ENCODE data around the gene TSHZ3.

Gene TSHZ3

DNA sequence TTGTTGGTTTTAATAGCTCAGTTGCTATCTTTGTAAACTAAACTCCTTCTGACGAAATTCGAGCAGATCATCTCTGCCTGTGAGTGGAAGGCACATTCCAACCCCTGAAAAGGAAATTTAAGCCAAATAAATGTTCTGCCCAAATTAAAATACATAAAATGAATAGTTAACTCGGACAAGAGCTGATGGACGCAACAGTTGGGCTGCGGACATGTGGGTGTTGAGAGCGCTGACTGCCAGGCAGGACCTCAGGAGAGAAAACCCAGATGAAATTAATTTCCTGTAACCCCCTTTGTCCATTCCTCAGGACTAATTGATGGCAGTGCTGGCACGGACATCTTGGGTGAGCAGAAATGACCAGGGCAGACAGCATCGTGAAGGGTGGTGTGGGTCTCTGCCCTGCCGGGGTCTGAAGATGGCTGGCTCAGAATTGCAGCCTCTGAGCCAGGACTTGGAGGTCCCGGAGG, 86.5 kb downstream of the TSHZ3 start:
- no peak for DNase-seq (ENCODE audit: low read depth)

DNA sequence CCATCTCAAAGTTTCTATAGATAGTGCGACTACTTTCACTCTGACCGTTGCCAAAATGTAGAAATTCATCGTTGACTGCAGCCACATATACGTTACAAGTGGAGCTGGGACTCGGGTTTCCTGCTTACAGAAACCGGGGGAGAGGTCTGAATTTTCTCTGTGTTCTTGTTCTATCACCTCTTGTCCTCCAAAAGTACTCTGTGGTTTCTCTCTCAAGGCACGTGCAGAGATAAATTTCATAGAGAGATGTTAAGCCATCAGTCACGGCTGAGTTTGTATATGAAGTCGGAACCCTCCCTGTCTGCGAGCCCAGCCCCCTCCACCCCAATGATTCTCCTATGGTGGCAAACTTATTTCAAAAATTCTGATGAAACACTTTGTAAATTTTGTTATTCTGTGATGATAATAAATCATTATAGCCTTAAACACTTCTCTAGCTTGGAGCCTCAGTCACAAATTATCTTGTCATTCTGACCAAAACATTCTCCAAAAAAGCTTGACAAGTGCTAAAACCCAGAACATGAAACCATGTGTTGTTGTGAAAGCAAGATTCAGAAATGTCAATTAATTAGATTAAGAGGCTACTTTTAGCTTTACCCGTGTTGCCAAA, 87.5 kb downstream of the TSHZ3 start:
- no peak for DNase-seq (ENCODE audit: low read depth)

DNA sequence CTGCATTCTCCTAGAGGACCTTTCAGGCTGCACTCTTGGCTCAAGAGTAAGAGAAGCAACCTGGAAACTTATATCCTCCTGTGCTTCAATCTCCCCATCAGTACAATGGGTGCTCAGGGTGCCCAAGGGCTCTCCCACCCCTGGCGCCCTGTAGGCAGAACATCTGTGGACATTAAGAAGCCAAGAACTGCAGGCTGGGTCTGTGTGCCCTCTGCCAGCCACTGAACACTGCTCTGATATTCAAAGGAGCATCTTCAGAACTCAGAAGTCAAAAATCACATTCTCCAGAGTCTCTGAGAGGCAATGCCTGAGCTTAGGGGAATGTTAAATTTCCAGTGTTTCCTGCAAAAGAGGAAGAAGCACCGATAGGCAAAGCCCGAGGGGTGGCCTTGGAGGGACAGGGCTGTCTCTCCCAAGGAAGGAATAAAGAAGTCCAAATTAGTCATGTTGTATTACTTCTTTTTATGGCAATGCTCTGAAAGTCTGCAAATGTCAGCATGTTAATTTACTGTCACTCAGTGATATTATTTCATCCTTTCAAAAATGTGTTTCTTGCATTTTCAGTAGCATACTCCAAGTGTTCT, 88.1 kb downstream of the TSHZ3 start:
- DNase-seq (ENCODE audit: low read depth), result no peak

DNA sequence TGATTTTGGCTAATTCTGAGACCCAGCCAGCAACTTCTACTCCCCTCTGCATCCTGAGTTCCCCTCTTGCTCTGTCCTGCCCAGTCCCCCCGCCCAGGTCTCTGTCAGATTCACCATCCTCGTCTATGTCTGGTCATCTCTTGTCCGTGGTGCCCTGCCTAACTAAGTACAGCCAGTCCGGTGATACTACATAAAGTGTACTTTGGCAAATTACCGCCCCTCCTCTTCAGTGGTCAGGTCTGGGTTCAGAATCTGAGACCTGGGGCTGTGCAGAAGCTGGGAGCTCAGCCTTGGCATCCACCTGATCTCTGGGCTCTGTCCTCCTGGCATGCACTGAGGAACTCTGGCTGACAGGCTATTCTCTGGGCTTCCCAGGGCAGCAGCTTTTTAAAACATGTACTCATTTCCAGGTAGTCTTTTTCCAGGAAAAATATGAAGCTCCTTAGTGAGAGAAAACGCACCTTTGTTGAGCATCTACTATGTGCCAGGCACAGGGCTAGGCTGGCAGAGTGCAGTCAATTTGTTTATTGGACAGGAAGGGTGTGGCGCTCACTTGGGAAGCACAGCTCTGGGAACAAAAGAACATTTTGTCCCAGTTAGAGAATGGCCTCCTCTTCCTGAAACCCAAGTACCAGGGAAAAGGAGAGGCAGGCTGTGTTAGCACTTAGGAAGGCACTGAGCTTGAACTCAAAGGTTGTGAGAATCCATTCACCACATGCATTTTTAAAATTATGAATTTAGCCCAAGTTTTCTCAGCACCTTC, 88.9 kb downstream of the TSHZ3 start:
- DNase-seq (ENCODE audit: low read depth), result no peak

DNA sequence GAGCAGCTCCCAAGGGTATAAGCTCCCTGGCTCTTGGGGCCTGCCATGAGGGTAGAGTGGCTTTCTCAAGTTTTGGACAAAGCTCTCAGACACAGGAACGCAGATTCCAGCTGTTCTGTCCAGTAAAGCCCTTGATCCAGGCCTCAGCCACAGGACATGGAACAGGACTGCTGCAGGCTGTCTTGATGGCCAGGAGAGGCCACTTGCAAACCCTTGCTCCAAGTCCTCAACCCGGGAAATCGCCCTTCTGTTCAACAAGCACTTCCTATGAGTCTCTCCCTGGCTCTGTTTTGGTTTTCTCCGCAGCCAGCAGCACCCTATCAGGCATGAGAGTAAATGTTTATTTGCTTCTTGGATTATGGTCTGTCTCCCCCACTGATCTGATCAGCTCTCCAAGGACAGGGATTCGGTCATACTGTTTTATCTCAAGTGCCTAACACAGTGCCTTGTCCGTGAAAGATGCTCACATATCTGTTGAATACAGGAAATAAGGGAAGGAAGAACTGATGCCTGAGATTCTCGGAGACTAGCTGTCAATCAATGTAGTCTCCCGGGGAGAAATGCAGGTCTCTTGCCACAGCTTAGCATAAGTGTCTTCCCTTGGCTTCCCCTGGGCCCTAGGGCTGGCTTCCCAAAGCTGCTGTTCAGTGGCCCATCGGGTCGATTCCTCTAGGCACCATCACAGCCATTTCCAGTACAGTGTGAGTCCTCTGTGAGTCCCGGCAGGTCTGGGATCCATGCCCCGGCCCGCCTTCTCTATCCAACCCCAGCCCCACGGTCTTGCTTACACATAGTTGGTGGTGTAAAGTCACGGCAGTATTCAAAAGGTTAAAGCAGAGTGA, 90.8 kb downstream of the TSHZ3 start:
- DNase-seq (ENCODE audit: low read depth), result no peak

DNA sequence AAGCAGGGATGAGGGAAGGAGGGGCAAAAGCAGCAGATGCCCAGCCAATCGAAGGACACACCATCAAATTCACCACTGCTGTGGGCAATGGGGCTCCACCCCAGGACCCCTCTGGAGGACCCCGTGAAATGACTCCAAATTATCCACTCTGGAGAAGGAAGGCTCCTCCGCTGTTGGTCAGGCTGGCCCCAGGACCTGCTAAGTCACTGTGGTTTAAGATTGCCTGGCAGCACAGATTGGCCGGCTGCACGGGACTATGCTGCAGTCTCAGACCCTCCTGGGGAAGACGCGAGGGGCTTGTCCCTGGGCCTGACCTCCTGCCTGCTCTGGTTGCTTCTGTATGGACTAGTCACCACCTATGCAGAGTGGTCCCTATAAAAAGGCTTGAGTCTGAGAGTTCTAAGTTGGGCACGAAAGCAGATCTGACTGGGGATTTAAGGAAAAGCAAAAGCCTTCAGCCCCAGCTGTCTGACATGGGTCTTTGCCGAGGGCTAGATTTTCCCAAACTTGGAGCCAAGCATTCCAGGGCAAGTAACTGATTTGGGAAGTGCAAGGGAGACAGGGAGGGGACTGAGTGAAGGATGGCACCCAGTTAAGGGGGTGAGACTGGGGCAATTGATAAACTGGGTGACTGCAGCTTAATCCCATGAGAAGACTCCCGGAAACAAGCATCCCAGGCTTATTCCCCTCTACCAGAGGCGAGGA, 91.7 kb downstream of the TSHZ3 start:
- DNase-seq (ENCODE audit: low read depth), result no peak

DNA sequence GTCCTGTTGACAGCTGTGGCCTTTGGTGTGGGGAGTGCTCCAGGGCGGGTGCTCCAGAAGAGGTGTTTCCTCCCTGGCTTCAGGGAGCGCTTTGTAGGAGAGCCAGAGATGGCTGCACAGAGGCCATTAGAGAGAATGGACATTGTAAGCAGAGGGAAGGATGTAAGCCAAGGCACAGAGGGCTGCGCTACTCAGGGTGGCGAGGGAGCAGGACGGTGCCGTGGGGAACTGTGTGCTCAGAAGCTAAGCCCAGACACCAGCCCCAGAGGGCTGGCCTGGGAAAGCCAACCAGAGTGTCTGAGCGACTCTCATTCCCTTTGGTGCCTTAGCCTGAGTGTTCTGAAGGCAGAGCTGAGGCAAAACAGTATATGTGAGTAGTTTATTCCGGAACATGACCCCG, 92.2 kb downstream of the TSHZ3 start:
- DNase-seq (ENCODE audit: low read depth), result no peak

DNA sequence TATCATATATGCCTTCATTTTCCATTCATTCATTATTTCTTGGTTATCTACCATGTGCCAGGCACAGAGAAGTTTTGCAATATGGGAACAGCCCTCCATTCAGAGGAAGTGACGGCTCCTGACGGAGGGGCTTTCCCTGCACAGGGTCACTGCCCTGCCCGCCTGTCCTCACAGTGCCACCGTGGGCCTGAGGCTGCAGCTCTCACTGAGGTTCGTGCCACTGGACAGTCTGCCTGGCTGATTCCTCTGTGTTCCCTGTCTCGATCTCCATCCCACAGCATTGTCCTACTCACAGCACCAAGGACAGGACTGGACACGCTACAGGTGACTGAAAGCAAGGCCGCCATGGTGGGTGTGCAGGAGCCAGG, 92.7 kb downstream of the TSHZ3 start:
- no peak for DNase-seq (ENCODE audit: low read depth)

DNA sequence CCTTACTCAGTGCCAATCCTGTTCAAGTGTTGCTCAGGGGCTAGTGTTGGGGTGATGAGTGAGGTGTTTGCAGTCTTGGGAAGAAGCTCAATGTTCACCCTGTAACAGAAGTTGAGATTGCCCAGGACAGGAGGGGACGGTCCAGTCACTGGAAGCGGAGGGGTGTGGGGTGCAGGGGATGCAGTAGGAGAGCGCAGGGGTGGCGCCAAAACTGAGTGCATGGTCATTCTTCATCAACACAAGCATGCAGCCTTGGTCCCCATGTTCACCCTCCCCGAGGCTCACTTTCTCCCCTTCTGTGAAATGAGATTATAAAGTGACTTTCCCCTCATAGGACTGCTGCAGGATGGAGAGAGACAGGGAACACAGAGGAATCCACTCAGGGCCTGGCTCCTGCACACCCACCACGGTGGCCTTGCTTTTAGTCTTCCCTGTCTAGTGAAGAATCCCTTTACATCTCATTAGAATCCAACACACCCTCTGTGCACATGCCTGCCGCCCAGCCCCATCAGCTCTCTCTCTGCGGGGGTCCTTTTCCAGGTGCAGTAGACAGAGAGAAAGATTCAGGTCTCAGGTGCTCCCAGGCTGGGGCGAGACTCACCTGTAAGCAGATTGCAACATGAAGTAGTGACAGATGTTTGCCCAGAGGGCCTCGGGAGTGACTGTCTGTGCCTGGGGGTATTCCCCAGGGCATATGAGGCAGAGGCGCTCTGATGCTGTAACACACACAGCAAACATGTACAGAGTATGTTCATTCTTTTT, 93.2 kb downstream of the TSHZ3 start:
- DNase-seq (ENCODE audit: low read depth), result no peak

DNA sequence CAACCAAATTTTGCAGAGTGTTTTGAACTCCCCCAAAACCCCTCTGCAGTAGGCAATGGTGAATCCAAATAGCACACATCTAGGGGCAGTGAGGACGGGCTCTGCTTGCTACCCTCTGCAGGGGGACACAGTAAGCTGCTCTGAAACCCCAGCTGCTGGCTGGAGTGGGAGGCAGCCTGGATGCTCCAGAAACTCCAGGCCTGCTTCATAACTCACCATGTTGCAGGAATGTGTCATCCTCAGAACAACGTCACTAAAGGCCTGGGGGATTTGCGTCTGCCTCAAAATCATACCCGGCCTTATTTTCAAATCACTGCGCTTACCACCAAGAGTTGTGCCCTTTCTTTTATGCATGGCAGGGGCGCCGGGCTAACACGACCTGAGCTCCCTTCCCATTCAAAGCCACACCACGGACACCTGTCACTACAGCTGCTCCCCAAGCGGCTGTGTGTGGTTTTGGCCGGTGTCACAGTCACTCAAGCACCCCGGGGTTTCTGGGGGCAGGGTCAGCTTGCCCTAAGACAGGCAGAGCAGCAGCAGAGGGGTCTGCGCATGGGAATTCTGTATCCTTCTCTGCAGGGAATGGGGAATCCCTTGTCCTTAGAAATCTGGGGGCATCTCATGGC, 93.9 kb downstream of the TSHZ3 start:
- no peak for DNase-seq (ENCODE audit: low read depth)

DNA sequence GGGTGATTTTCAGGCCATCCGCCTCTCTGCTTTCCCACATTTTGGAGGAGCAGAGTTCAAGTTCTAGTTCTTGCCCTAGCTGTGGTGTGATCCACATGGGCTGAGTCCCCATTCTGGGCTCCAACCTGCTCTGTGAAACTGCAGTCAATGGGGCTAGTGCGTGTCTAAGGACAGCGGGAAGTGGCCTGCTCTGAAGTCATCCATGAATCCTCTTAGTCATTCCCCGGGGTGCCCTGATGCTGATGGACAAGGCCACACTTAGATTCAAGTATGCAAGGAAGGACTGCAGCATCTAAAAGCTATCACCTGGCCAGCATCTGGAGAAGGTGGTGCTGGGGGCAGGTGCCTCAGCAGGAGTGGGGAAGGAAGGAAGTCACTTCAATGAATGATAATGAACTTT, 94.6 kb downstream of the TSHZ3 start:
- no peak for DNase-seq (ENCODE audit: low read depth)

DNA sequence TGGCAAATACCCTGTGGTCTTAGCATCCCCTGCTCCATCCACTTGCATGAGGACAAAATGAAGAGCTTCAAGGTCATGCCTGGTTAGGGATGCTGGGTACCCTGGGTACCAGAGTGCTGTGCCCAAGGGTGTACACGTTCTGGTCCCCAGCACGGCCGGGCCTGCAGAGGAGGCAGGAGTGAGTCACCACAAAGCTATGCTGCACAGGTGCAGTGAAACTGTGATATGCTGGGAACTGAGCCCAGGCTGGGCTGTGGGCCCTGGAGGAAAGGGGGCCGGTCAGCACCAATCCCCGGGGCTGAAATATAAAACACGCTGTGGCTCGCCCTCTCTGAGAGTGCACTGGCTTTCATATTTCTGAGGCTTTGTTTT, 95.1 kb downstream of the TSHZ3 start:
- no peak for DNase-seq (ENCODE audit: low read depth)

DNA sequence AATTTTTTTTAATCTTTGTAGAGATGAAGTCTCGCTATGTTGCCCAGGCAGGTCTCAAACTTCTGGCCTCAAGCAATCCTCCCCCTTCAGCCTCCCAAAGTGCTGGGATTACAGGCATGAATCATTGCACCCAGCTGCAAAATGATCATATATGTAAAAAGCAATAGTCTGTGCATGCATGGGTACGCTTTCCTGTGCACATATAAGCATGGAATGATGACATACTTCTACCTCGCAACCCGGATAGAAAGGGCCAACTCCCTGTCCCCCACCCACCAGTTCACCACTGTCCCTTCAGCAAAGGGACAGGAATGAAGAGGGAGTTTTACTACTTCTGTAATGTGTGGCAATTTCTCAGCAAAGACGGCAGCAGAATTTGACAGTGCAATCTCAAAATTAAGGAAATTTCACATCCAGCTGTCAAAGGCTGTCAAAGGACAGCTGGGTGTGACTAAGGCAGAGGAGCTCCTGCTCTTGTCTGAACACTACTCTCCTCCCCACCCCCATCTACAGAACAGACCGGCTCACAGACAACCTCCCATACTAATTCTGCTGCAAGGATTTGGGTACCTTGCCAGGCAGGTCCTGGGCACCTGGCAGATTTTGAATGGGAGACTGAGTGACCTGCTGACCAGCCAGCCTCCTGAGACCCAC, 95.6 kb downstream of the TSHZ3 start:
- DNase-seq (ENCODE audit: low read depth), result no peak

DNA sequence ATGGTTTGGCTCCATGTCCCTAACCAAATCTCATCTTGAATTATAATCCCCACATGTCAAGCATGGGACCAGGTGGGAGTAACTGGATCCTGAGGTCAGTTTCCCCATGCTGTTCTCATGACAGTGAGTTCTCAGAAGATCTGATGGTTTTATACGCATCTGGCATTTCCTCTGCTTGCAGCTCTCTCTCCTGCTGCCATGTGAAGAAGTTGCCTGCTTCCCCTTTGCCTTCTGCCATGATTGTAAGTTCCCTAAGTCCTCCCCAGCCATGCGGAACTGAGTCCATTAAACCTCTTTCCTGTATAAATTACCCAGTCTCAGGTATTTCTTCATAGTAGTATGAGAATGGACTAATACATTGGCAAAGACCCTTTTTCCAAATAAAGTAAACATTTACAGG, 96.8 kb downstream of the TSHZ3 start:
- no peak for DNase-seq (ENCODE audit: low read depth)

DNA sequence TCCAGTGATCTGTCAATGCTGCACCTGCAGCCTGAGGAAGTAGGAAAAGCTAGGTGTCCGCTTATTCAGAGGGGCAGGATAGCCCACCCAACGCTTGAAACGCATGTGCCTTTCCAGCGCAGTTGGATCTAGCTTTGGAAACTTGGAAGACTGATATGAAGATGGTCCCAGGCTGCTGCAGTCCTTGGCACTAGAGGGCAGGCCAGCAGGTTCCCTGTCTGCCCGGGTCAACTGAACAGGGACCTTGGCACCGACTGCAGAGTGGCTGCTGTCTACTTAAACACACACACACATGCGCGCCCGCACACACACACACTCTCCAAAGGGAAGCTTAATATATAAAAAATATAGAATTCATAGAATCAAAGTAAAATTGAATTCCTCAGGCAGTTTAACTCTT, 100.0 kb downstream of the TSHZ3 start:
- DNase-seq (ENCODE audit: low read depth), result no peak

DNA sequence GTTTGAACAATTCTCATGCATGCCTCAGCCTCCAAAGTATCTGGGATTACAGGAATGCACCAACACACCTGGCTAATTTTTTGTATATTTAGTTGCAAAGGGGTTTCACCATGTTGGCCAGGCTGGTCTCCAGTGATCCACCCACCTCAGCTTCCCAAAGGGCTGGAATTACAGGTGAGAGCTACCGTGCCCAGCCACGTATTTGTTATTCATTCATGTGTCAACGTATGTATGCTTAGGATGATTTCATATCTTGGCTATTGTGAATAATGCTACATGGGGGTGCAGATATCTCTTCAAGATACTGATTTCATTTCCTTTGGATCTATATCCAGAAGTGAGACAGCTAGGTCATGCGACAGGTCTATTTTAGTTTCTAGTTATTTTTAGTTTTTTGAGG, 113.4 kb downstream of the TSHZ3 start:
- DNase-seq (ENCODE audit: low read depth), result no peak

DNA sequence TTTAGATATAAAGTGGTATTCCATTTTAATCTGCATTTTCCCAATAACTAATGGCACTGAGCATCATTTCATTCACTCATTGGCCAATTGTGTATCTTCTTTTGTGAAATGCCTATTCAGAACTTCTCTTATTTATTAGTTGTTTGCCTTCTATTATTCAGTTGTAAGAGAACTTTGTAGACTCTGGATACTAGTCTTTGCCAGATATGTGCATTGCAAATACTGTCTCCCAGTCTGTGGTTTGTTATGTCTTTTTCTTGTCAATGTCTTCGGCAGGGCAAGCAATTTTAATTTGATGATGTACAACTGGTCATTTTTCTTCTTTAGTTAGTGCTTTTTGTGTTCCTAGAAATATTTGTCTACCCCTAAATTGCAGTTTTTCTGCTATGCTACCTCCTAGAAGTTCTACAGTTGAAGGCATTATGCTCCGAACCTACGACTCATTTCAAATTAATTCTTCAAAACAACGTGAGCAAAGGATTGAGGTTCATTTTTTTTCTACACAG, 115.9 kb downstream of the TSHZ3 start:
- DNase-seq (ENCODE audit: low read depth), result no peak

DNA sequence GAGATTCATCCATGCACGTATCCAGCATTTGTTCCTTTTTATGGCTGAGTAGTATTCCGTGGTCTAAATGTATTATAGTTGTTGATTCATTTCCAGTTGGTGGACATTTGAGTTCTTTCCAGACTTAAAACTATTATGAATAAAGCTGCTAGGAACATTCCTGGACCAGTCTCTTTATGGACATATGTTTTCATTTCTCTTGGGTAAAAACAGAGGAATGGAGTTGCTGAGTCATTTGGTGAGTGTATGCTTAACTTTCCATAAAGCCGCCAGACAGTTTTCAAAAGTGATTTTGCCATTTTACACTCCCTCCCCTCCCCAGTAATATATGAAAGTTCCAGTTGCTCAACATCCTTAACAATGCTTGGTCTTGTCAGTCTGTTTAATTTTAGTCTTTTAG, 116.4 kb downstream of the TSHZ3 start:
- no peak for DNase-seq (ENCODE audit: low read depth)

DNA sequence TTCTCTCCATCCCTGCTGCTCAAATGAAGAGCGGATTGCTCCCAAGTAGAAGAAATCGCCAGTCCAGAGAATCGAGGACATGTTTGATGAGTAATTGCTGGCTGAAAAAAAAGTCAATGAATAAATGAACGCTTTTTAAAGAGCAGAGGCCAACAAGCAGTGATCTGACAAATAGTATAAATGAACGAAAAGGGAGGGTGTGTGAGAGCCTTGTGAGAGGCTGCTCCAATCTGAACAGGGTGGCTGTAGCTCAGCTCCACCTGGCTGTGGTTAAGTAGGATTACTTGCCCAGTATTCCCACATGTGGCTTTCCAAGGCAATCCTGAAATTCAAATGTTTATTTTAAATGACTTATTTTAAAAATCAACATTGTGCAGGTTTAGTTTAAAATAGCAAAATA, 117.1 kb downstream of the TSHZ3 start:
- no peak for DNase-seq (ENCODE audit: low read depth)

DNA sequence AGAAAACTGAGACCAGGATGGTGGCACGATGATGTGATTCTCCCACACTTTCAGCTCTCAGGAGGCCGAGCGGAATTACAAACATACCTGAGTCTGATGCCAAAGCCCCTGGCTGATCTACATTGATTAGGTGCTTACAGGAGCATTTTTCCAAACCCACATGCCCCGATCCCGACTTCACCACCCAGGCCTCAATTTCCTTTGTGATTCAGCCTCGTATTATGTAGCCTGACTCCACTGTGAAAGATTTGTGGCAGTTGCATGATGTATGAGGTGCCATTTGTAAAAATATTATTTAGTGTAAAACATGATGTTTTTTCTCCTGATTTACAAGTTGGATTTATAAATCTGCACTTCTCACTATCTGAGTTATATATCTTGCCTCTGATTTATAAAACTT, 118.0 kb downstream of the TSHZ3 start:
- DNase-seq (ENCODE audit: low read depth), result no peak
